GM19463 (cell line): Measurements from ENCODE around the gene C1orf116.
"Not testable (repeated sequence)": the region's sequence is repeated elsewhere in the genome, so short reads cannot be mapped to it uniquely, and the experiment has no call there.

Experiments
- ATAC-seq: cut with Tn5 transposase; IDR thresholded peaks from one replicate; pipeline ENCODE4 v1.9.1; 2021; ENCODE audit warnings: mild to moderate bottlenecking, moderate library complexity; ENCODE audit not compliant: unreplicated experiment

Gene C1orf116

GRCh38 chr1:207059881-207060280 lies 27.3 kb upstream of the C1orf116 start:
- ATAC-seq = no peak

- ATAC-seq = no peak
Measured at GRCh38 chr1:207058878-207059867, 26.6 kb upstream of the C1orf116 start.

- no peak for ATAC-seq
Measured at GRCh38 chr1:207058252-207058651, 25.7 kb upstream of the C1orf116 start.

- ATAC-seq = no peak
Measured at GRCh38 chr1:207056673-207057072, 24.1 kb upstream of the C1orf116 start.

- no peak for ATAC-seq
Measured at GRCh38 chr1:207055386-207056001, 22.9 kb upstream of the C1orf116 start.

- no peak for ATAC-seq
Measured at GRCh38 chr1:207054491-207054890, 21.9 kb upstream of the C1orf116 start.

- ATAC-seq = peak; percentile 75
Measured at GRCh38 chr1:207052911-207053769, 20.6 kb upstream of the C1orf116 start, which contains the start of gene PFKFB2. Gene PFKFB2 (plus strand): TSS chr1:207053275. CDS start chr1:207054718, 1,443 bp downstream.

- no peak for ATAC-seq
Measured at GRCh38 chr1:207051191-207051943, 18.8 kb upstream of the C1orf116 start, which contains the start of gene YOD1. Gene YOD1 (minus strand): TSS chr1:207051208. CDS start chr1:207051030, 178 bp downstream.

- ATAC-seq = peak; percentile 51
Measured at GRCh38 chr1:207050480-207051190, 18.1 kb upstream of the C1orf116 start.

- ATAC-seq = peak; percentile 27
Measured at GRCh38 chr1:207049974-207050391, 17.4 kb upstream of the C1orf116 start.

GRCh38 chr1:207049514-207049913 lies 17.0 kb upstream of the C1orf116 start:
- no peak for ATAC-seq

GRCh38 chr1:207049054-207049453 lies 16.5 kb upstream of the C1orf116 start:
- no peak for ATAC-seq

GRCh38 chr1:207048041-207048440 lies 15.5 kb upstream of the C1orf116 start:
- no peak for ATAC-seq

GRCh38 chr1:207047505-207047904 lies 14.9 kb upstream of the C1orf116 start:
- no peak for ATAC-seq

- no peak for ATAC-seq
Measured at GRCh38 chr1:207045453-207045852, 12.9 kb upstream of the C1orf116 start.

- not testable (repeated sequence) for ATAC-seq
Measured at GRCh38 chr1:207041397-207041796, 8.8 kb upstream of the C1orf116 start.

GRCh38 chr1:207040181-207040533 lies 7.6 kb upstream of the C1orf116 start:
- no peak for ATAC-seq

- no peak for ATAC-seq
Measured at GRCh38 chr1:207039380-207040180, 7.0 kb upstream of the C1orf116 start.

- no peak for ATAC-seq
Measured at GRCh38 chr1:207036865-207037264, 4.3 kb upstream of the C1orf116 start.
